HG02973 (cell line): Measurements from ENCODE around the gene LIPC.

Experiments
- ATAC-seq: cut with Tn5 transposase; IDR thresholded peaks from one replicate; pipeline ENCODE4 v1.9.1; 2021; ENCODE audit warnings: moderate library complexity; ENCODE audit not compliant: unreplicated experiment

The LIPC gene

DNA sequence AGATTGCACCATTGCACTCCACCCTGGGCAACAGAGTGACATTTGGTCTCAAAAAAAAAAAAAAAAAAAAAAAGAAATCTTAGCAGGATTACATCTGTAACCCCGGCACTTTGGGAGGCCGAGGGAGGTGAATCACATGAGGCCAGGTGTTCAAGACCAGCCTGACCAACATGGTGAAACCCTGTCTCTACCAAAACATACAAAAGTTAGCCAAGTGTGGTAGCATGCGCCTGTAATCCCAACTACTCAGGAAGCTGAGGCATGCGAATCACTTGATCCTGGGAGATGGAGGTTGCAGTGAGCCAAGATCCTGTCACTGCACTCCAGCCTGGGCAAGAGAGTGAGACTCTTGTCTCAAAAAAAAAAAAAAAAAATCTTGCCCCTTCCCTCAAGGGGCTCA lies 40.4 kb downstream of the LIPC start:
- ATAC-seq = no peak

DNA sequence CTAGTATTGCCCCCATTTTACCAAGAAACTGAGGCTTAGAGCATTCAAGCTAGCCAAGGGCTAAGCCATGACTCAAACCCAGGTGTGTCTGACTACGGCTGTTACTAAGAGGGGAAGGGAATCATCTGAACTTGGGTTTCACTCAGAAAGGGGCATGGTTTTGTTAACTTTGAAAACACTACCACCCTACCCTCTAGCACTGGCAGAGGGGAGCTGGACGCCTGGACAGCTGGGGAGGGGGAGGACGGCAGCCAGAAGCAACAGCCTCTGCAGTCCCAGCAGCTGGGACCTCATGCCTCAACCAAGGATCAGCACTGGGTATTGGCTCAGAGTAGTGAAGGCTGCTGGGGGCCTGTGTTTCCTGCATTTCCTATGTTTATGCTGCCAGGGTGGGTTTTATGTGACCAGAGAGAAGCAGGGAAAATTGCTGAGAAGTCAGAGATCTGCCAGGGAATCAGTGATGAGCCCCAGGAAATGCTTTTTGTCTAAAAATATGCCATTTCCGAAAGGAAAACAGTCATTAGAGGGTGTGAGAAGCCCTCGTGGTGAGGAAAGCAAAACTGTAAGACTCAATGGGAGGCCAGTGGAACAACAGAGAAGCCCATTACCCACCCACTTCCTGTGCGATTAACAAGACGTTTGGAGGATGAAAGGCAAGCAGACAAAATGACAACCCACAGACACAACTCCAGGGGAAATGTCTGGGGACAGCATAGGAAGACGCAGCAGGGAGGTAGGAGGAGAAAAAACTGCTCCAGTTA lies 41.2 kb downstream of the LIPC start:
- no peak for ATAC-seq

DNA sequence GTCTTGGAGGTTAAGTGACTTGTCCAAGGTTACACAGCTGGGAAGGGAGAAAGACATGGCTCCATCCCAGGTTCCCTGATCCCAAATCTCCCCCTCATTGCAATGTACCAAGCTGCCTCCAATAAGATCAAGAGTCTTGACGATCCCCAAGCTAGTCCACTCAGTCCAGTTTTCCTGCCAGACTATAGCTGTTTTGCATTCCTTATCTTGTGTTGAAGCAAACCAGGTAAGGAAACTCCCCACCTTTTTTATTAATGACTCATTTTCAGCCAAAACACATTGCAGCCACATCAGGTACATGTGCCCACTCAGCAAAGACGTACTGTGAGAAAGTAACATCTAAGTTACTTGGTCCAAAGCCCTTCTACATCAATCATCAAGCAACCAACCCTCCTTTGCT lies 41.9 kb downstream of the LIPC start:
- ATAC-seq = no peak

DNA sequence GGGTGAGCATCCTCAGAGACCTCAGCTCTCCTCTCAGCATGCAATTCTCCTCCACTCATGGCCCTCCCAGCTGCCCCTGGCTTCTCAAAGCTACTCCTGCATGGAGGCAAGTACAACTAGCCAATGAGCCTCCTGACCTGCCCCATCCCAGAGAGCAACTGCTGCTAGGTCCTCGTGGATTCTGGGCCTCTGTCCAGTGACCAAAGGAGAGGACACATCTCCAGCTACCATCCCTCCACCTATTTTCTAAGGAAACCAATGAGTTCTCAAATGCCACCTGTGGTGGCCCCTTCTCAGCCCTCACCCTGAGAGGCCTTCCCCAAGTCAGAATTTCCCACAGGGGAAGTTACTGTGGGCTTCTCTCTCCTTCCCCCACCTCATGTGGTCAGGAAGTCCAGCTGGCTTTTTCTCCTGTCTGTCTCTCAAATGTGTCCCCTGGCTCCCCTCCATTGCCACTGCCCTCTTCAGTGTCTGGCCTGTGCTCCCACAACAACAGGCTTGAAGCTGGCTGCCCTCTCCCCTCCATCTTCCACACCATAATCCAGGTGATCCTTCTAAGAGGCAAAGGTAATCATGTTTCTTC lies 43.0 kb downstream of the LIPC start:
- no peak for ATAC-seq

DNA sequence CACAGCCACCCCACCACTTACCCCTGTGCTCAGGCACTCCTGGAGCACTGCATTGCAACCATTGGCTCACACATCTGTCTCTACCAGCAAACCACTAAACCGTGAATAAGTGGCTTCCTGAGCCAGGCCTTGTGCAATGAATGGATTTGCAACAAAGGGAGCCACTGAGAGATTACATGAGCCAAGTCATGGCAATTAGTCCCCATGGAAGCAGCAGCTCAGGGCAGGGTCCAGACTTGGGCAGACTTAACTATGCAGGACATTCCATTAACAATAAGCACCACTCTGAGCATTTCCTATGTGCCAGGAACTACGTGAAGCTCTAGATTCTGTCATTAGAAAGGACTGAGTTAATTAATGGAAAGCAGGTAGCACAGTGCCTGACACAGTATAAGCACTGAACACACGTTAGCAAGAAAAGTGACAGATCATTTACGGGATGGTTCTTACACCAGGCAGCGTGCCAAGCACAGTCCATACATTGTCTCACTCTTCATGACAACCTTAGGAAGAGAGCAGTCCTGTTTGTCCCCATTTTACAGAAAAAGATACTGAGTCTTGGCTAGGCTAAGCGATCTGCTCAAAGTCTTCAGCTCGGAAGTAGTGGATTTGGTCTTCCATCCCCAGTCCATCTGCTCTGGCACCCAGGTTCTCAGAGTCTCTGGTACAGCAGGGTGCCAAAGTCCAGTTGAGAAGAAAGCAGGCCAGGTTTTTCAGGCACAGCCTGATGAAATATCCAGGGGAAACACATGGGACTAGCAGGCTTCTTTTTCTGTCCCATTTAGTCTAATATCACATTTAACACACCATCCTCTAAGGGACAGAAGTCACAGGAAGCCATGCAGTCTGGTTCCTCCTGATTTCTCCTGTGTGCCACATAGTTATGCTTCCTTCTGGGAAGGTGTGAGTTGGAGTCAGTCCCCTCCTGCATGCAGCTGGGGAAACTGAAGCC lies 44.1 kb downstream of the LIPC start:
- ATAC-seq = no peak

DNA sequence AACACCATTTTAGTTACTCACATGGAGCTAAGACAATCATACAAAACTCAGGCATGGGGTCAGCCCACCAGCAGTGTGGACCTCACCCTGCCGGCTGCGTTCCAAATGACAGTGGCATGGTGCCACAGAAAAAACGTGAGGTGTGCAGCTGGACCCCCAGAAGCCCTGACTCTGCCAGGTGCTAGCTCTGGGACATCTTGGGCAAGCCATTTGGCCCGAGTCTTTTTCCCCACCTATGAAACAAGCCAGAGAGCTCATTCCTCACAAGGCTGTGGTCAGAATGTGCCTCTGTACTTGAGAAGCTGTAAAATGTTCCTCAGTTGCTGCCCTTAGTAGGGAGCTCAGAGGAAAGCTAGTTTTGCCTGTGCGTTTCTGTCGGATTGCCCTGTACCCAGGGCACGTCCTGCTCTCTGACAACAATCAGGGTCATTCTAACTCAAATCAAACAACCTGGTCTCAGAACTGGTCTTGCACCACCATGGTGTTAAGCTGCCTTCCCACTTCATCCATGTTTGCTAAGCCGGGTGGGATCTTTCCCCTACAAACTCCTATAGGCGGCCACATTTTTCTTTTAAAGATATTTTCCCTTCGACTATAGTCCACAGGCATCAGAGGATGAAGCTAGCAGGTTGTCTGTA lies 44.9 kb downstream of the LIPC start:
- ATAC-seq = no peak

DNA sequence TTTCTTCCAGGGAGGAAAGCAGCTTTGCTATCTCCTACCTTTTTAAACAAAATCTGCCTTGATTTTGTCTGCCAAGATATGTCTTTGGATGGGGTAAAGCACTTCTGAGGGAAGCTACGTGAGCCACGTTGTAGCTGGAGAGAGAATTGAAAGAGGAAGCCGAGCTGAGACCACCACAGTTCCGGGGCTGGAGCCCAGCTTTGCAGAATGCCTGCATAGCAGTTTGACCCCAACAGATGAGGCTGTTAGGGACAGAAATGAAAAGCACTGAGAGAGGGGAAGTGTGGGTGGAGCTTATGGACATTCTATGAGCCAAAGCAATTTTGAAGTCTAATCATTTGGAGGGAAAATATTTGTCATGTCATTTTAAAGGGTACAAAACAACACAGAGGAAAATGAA lies 45.4 kb downstream of the LIPC start:
- ATAC-seq = no peak

DNA sequence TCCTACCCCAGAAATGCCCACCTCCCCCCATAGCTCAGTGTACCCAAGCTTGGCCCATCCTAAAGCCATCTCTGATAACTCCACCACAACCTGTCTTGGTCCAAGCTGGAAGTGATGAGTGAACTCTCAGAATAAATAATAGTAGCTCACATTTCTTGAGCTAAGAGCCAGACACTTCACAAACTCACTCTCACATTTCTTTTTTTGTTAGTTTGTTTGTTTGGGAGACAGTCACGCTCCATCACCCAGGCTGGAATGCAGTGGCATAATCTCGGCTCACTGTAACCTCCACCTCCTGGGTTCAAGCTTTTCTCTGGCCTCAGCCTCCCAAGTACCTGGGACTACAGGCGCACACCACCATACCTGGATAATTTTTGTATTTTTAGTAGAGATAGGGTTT lies 46.2 kb downstream of the LIPC start:
- ATAC-seq = no peak

DNA sequence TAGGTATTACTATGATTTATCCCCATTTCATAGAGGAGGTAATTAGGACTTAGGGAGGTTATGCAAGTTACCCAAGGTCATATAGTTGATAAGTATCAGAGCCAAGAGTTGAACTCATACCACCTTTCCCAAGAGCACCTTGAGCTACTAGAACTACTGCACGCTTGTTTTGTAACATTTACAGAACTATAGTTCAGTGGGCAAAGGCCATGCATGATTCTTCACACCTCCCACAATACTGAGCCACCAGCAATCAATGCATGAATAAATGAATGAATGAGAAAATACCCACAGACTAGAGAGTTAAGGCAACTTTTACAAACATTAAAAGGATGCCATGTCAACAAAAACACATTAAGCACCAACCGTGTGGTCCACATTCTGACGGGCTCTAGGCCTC lies 46.8 kb downstream of the LIPC start:
- ATAC-seq = no peak

DNA sequence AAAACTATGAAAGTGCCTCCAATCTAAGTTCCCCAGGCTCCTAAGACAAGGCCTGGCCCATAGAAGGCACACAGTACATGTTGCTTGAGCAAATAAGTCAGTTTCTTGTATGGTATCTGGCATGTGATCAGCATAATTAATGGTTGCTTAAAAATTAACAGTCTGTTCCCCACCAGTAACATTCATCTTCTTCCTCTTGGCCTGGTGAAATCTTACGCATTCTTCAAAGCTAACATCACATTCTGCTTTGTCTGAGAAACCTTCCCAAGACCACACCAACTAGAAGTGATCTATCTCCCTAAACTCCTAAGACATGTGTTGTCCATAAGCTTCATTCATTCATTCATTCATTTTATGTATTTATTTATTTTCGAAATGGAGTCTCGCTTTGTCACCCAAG lies 48.1 kb downstream of the LIPC start:
- no peak for ATAC-seq

DNA sequence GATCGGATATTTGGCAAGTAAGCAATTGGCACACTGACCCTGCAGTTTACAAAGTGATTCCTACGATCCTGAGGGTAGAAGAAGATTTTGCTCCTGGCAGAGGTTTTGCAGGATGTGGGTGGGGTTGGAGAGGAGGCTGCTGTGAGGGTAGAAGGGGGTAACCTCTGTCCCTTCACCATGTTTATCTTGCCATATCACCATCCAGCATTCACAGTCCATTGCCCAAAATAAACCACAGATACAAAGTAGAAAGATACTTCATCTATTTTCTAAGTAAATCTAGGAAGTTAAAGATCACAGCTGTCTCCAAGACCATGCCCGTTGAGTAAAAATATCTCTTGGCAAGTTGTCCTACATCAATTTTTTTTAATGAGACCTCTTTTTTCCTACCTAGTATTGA lies 51.6 kb downstream of the LIPC start:
- ATAC-seq = no peak

DNA sequence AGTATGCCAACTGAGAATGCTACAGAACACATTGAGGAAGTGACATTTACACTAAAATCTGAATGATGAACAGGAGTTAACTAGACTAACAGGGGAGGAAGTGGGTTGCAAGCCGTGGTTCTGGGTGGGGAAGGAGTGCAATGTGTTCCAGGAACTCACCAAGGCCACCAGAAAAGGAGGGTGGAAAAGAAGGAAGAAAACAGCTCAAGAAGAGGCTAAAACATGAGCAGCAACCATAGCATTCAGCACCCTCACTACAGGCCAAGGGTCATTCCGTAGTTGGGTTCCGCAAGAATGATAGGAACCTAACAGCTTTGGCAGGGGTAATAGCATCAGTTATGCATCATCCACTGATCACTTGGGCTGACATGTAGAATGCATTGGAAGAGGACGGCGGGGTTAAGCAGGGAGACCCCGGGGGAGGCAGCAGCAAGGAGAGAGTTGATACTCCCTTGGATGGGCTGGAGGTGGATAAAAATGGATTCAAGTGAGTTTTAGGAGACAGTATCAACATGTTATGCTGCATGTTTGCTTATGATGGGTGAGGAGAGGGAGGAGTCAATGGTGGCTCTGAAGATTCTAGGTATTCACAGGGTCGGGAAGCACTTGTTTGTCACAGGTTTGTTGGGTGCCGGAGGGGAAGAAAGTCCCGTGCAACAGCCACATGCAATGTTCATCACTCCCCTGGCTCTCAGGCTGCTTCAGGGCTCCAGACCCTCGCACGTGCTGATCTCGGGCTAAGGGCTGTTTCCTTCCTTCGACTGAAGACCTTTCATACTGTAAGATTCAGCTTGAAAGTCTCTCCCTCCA lies 53.2 kb downstream of the LIPC start:
- no peak for ATAC-seq

DNA sequence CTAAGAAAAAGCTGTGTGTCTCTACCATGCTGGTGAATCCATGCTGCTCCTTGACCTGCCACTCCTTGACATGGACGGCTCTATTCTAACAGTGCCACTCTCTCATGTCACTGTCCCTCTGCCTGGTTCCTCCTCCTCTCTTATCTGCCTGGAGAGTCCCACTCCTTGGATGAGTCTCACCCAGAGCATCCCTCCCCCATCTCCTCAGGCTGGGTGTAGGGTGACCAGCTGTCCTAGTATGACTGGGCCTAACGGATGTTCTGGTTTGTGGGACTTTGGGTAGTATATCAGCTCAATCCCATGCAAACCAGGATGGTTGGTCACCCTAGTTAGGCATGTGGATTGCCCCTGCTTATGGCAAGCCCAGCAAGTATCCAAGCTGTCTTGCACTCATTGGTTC lies 54.3 kb downstream of the LIPC start:
- no peak for ATAC-seq

DNA sequence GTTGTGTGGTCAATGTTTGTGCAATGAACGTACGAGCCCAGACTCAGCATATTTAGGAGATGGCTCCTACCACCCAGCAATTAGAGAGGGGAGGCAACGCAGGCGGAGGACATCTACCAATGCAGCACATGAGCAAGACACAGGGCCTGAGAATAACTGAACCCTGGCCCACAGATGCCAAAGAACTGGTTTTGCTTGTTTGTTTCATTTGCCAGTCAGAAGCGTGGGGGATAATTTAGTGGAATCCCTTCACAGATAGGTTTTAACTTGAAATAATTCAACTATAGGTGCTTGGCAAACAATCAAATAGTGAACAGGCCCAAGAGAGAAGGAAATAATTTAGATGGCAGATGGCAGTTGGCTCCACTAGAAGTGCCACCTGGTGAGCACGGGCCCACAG lies 54.8 kb downstream of the LIPC start:
- no peak for ATAC-seq

DNA sequence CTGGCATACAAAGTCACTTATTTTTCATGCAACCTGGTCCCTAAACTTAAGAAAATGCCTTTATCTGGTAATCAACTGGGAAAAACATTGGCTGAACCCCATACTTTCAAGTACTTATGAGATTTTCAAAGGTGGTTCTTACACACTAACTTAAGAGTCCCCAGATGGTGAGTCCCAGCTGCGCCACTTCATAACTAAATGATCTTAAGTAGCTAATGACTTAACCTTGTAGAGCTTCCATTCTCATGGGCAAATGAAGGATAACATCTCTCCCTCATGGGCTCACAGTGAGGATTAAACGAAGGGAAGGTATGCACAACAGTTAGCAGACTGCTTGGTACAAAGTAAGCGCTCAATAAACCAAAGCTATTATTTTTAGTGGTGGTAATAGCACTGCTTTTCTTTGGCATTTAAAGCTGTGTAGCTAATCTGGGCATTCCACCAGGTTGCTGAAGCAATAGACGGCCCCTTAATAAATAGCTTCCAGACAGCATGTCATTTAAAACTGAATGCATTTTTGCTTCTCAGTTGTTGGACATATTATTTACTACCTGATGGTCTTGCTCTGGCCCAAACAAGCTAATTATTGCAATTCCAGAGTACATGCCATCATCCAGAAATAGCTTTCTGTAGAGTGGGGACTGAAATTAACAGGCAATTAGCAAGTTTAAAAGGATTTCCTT lies 55.4 kb downstream of the LIPC start:
- no peak for ATAC-seq

DNA sequence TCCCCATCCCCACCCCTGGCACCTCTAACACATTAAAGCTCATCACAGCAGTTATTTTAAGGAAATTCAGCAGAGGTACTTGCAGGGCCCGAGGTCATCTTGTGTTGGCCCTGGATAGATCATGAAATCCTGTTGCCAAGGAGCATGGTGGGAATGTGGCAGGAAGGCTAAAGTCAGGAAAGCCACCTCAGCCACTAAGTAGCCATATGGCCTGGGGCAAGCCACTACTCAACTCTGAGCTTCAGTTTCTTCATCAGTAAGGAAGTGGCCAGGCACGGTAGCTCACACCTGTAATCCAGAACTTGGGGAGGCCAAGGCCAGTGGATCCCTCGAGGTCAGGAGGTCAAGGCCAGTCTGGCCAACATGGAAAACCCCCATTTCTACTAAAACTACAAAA lies 55.9 kb downstream of the LIPC start:
- ATAC-seq = no peak

DNA sequence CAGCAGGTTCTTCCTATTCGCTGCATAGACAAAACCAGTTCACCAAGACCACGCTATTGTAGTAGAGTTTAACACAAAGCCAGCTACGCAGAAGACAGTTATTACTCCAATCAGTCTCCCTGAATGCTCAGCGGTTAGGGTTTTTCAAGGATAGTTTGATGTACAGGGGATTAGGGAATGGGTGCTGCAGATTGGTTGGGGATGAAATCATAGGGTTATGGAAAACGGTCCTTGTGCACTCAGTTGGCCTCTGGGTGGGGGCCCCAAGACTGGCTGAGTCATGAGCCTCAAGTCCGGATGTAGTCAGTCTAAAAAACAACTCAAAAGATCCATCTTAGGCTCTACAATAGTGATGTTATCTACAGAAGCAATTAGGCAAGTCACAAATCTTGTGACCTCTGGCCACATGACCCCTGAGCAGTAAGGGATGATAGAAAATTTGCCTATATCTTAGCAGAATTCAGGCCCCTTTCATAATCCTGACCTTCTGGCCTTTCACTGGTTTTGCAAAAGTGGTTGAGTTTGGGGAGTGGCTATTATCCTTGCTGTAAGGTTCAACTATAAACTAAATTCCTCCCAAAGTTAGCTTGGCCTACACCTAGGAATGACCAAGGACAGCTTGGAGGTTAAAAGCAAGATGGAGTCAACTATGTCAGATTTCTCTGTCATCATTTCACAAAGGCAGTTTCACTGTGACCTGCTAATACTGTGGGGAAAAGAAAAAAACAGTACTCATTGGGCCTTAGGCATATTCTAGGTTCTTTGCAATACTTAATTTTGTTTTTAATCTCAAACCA lies 57.7 kb downstream of the LIPC start:
- ATAC-seq = no peak

DNA sequence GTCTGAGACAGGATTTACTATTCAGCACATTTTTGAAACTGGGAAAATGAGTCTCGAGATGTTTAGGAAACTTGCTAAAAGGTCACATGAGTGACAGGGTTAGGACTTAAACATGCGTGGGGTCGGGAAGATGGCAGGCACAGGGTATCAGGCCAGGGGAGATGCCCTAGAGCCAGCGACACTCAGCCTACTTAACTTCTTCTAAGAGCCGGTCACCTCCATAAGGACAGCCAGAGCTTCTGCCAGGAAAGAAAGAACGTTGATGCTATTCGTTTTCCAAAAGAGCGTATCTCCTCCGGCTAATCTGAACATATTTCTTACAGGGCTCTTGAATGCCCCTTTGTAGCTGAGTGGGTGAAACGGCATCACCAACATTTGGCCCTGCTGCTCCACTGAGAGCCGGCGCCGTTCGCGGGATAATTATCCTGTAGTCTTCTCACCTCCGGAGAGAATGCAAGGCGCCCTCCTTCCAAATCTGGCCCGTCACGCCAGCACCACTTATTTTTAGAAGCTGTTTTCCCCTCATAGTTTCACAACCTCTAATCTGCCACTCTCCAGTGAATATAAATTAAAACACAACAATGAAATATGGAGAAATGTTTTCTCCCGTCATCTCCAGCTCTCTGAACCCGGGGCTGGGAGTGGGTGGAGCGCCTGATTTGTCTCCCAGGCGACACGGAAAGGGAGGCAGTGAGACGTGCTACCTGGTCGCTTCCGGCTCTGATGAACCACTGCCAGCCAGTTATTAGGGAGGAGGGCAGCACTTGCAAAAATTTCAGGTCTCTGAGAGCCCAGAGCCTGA lies 58.5 kb downstream of the LIPC start:
- no peak for ATAC-seq
